ENCODE measurements around the gene NKX1-1. TPM values are rescaled to one million over a fixed set of nuclear protein-coding genes. Genes with fewer than 3 reads are reported as not detected.
A peak's percentile ranks its signal among the peaks of the same experiment; 100 is the strongest.

The NKX1-1 gene
- total and polyA plus RNA-seq, 5 donors from 2014 or later = not detected

GRCh38 chr4:1366371-1367229 lies 39.6 kb downstream of the NKX1-1 start:
- H3K4me3 Mint-ChIP-seq = no peak overlapping the region
- peaks cover 0 to 2% (median 0%) of the 10 kb centered on the region in 4 donors for H3K4me1 Mint-ChIP-seq
- Histone ChIP-seq H3K4me1 (ENCODE audit: control insufficient read depth, insufficient read depth, low read length, poor library complexity, severe bottlenecking) (no peaks in the 10 kb centered on the region), H3K36me3 (ENCODE audit: control insufficient read depth, insufficient read depth, low read length) (peaks cover 8% of the 10 kb centered on the region), H3K27ac (ENCODE audit: insufficient read depth, low read length, poor library complexity, severe bottlenecking) (no peak overlapping the region), H3K27me3 (ENCODE audit: control insufficient read depth, insufficient read depth, low read length) (no peaks in the 10 kb centered on the region), H3K4me3 (ENCODE audit: low read depth, low read length) (no peak overlapping the region), H3K9me3 (ENCODE audit: control insufficient read depth in 2 of 2, low read length in 2 of 2) (no peaks in the 10 kb centered on the region)
- no peaks in the 10 kb centered on the region for H3K27me3 Mint-ChIP-seq
- no peak overlapping the region for H3K27ac Mint-ChIP-seq
- DNase-seq = no peak
- H3K36me3 Mint-ChIP-seq = peaks cover 16% of the 10 kb centered on the region
- no peak for ATAC-seq (ENCODE audit: low read depth in 2 of 2)
- peaks cover 0 to 3% (median 0%) of the 10 kb centered on the region in 7 donors for H3K9me3 Mint-ChIP-seq

DNA sequence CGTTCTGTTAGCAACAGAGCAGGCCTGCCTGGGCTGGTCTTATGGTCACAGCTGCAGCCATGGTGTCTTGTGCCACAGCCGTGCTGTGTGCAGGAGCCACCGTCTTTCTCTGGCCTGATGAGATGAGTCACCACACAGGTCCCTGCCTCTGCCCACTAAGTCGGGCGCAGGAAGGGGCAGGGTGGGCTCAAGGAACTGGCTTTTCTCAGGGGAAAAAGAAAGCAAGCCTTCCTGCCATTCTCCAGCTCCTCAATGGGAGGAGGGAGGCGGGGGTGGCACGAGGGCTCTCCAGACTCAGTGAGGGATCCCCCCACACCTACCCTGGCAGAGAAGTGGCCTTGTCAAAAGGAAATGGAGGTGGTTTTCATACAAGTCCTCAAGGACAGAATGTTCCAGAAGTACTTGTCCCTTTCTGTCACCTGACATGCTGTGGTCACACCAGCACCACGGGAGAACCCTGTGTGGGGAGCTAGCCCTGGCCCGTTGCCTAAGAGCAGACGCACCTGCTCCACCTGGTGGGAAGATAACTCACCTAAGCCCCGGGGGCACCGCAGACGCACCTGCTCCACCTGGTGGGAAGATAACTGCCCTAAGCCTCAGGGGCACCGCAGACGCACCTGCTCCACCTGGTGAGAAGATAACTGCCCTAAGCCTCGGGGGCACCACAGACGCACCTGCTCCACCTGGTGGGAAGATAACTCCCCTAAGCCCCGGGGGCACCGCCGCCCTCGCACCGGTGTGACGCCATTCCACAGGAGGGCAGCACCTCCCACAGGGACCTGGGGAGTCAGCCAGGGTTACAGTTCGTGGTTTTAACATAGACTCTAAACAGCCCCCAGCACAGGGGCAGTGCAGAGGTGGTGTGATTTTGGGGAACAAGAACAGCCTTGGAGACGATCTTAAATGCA lies 40.7 kb downstream of the NKX1-1 start:
- H3K9me3 ChIP-seq (ENCODE audit: control insufficient read depth in 2 of 2, low read length in 2 of 2) = no peaks in the 10 kb centered on the region
- no peak overlapping the region for H3K4me3 ChIP-seq (ENCODE audit: low read depth, low read length)
- Mint-ChIP-seq H3K4me1 (peaks cover 0 to 2% (median 0%) of the 10 kb centered on the region in 4 donors), H3K27me3 (no peaks in the 10 kb centered on the region), H3K4me3 (no peak overlapping the region), H3K9me3 (peaks cover 0 to 3% (median 0%) of the 10 kb centered on the region in 7 donors), H3K27ac (no peak overlapping the region), H3K36me3 (peaks cover 8% of the 10 kb centered on the region)
- DNase-seq = no peak
- H3K36me3 ChIP-seq (ENCODE audit: control insufficient read depth, insufficient read depth, low read length) = peaks cover 2% of the 10 kb centered on the region
- no peaks in the 10 kb centered on the region for H3K4me1 ChIP-seq (ENCODE audit: control insufficient read depth, insufficient read depth, low read length, poor library complexity, severe bottlenecking)
- ATAC-seq (ENCODE audit: low read depth in 2 of 2) = no peak
- H3K27me3 ChIP-seq (ENCODE audit: control insufficient read depth, insufficient read depth, low read length) = no peaks in the 10 kb centered on the region
- H3K27ac ChIP-seq (ENCODE audit: insufficient read depth, low read length, poor library complexity, severe bottlenecking) = no peak overlapping the region

DNA sequence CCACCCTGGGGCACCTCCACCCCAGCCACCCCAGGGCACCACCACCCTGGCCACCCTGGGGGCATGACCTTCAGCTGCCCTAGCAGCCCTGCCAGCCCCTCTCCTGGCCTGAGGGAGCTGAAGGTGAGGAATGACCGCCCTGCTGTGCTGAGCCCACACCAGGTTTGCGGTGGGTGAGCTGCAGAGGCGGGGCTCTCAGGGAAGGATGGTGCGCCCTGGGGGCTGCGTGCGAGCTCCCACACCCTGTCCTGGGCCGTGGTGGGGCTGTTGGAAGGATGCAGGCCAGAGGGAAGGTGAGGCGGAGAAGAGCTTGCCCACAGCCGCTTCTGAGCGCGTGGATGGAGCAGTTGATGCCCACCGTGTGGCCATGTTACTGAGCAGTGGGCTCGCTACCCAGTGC lies 41.5 kb downstream of the NKX1-1 start:
- ATAC-seq (ENCODE audit: low read depth in 2 of 2) (no peak), DNase-seq (no peak)
- Histone ChIP-seq H3K36me3 (ENCODE audit: control insufficient read depth, insufficient read depth, low read length) (peaks cover 2% of the 10 kb centered on the region), H3K27me3 (ENCODE audit: control insufficient read depth, insufficient read depth, low read length) (no peaks in the 10 kb centered on the region), H3K27ac (ENCODE audit: insufficient read depth, low read length, poor library complexity, severe bottlenecking) (no peak overlapping the region), H3K9me3 (ENCODE audit: control insufficient read depth in 2 of 2, low read length in 2 of 2) (no peaks in the 10 kb centered on the region), H3K4me1 (ENCODE audit: control insufficient read depth, insufficient read depth, low read length, poor library complexity, severe bottlenecking) (no peaks in the 10 kb centered on the region), H3K4me3 (ENCODE audit: low read depth, low read length) (no peak overlapping the region)
- Mint-ChIP-seq H3K27ac (no peak overlapping the region), H3K9me3 (peaks cover 0 to 3% (median 0%) of the 10 kb centered on the region in 7 donors), H3K4me3 (no peak overlapping the region), H3K36me3 (peaks cover 4% of the 10 kb centered on the region), H3K4me1 (peaks cover 0 to 2% (median 0%) of the 10 kb centered on the region in 4 donors), H3K27me3 (no peaks in the 10 kb centered on the region)

DNA sequence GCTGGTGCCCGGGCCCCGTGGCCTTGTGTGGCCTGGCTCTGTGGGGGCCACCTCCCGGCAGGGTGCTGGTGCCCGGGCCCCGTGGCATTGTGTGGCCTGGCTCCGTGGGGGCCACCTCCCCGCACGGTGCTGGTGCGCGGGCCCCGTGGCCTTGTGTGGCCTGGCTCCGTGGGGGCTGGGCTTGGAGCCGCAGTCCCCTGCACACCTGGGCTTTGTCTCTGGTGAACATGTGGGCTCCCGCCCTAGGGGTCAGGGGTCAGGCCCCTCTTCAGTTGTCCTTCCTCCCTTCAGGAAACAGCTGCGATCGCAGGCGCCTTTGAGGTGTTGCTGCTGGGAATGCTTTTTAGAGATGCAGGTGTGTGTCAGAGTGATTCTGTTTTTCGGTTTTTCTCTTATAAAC lies 42.0 kb downstream of the NKX1-1 start:
- Mint-ChIP-seq H3K27me3 (no peaks in the 10 kb centered on the region), H3K9me3 (no peaks in the 10 kb centered on the region), H3K4me3 (no peak overlapping the region), H3K27ac (no peak overlapping the region), H3K4me1 (peaks cover 0 to 2% (median 0%) of the 10 kb centered on the region in 4 donors), H3K36me3 (no peaks in the 10 kb centered on the region)
- no peak for DNase-seq
- Histone ChIP-seq H3K36me3 (ENCODE audit: control insufficient read depth, insufficient read depth, low read length) (peaks cover 3% of the 10 kb centered on the region), H3K27ac (ENCODE audit: insufficient read depth, low read length, poor library complexity, severe bottlenecking) (no peak overlapping the region), H3K4me1 (ENCODE audit: control insufficient read depth, insufficient read depth, low read length, poor library complexity, severe bottlenecking) (no peaks in the 10 kb centered on the region), H3K27me3 (ENCODE audit: control insufficient read depth, insufficient read depth, low read length) (no peaks in the 10 kb centered on the region), H3K9me3 (ENCODE audit: control insufficient read depth in 2 of 2, low read length in 2 of 2) (no peaks in the 10 kb centered on the region), H3K4me3 (ENCODE audit: low read depth, low read length) (no peak overlapping the region)
- ATAC-seq (ENCODE audit: low read depth in 2 of 2) = no peak

DNA sequence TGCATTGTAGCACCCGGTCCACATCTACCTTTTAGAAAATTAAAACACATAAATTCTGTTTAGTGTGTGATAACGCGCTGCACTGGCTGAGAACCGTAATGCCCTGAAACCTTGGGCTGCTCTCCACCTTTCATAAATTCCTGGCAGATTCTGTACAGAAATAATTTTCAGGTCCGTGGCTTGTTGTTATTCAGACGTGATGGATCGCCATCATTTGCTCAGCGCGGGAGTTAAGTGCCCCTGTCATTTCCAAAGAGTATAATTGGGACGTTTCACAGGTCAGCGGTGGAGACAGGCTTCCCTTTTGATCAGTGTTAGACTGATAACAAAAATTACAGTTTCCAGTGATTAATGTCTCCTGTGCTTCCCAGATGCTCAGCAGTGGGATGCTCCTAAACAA lies 42.7 kb downstream of the NKX1-1 start:
- Mint-ChIP-seq H3K27ac (peak overlapping the region in 1 of 3 donors; percentile 68), H3K36me3 (no peaks in the 10 kb centered on the region), H3K9me3 (no peaks in the 10 kb centered on the region), H3K4me1 (peaks cover 0 to 2% (median 0%) of the 10 kb centered on the region in 4 donors), H3K4me3 (no peak overlapping the region), H3K27me3 (no peaks in the 10 kb centered on the region)
- ATAC-seq (ENCODE audit: low read depth in 2 of 2) (no peak), DNase-seq (no peak)
- no peaks in the 10 kb centered on the region for H3K27me3 ChIP-seq (ENCODE audit: control insufficient read depth, insufficient read depth, low read length)
- peaks cover 10% of the 10 kb centered on the region for H3K36me3 ChIP-seq (ENCODE audit: control insufficient read depth, insufficient read depth, low read length)
- H3K9me3 ChIP-seq (ENCODE audit: control insufficient read depth in 2 of 2, low read length in 2 of 2) = no peaks in the 10 kb centered on the region
- no peak overlapping the region for H3K4me3 ChIP-seq (ENCODE audit: low read depth, low read length)
- H3K4me1 ChIP-seq (ENCODE audit: control insufficient read depth, insufficient read depth, low read length, poor library complexity, severe bottlenecking) = no peaks in the 10 kb centered on the region
- no peak overlapping the region for H3K27ac ChIP-seq (ENCODE audit: insufficient read depth, low read length, poor library complexity, severe bottlenecking)

- H3K9me3 ChIP-seq (ENCODE audit: control insufficient read depth in 2 of 2, low read length in 2 of 2) = no peaks in the 10 kb centered on the region
- no peak for DNase-seq
- H3K27me3 ChIP-seq (ENCODE audit: control insufficient read depth, insufficient read depth, low read length) = no peaks in the 10 kb centered on the region
- peaks cover 8% of the 10 kb centered on the region for H3K36me3 ChIP-seq (ENCODE audit: control insufficient read depth, insufficient read depth, low read length)
- Mint-ChIP-seq H3K27me3 (no peaks in the 10 kb centered on the region), H3K4me3 (no peak overlapping the region), H3K27ac (no peak overlapping the region), H3K36me3 (no peaks in the 10 kb centered on the region), H3K4me1 (peaks cover 0 to 2% (median 0%) of the 10 kb centered on the region in 4 donors), H3K9me3 (no peaks in the 10 kb centered on the region)
- no peak overlapping the region for H3K27ac ChIP-seq (ENCODE audit: insufficient read depth, low read length, poor library complexity, severe bottlenecking)
- no peak overlapping the region for H3K4me3 ChIP-seq (ENCODE audit: low read depth, low read length)
- no peak for ATAC-seq (ENCODE audit: low read depth in 2 of 2)
- no peaks in the 10 kb centered on the region for H3K4me1 ChIP-seq (ENCODE audit: control insufficient read depth, insufficient read depth, low read length, poor library complexity, severe bottlenecking)
Measured at GRCh38 chr4:1362521-1362920, 43.7 kb downstream of the NKX1-1 start.

DNA sequence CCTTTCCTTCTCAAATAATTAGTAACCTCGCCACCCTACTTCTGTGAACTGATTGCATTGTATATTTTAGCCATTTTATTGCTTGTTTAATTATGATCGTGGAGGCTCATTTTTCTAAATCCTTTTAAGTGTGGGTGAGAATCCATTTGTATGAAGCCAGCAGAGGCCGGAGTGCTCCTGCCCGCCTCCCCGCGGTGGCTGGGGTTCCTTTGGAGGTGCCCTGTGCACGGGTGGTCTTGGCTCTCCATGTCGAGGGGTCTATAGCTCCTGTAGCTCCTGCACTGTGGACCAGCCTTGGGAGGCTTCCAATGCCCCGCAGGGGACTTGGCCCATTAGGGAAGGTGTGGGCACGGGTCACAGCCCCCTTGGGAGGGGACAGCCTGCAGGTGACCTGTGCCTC lies 44.2 kb downstream of the NKX1-1 start:
- H3K4me1 ChIP-seq (ENCODE audit: control insufficient read depth, insufficient read depth, low read length, poor library complexity, severe bottlenecking) = no peaks in the 10 kb centered on the region
- no peaks in the 10 kb centered on the region for H3K9me3 ChIP-seq (ENCODE audit: control insufficient read depth in 2 of 2, low read length in 2 of 2)
- no peak overlapping the region for H3K4me3 Mint-ChIP-seq
- peaks cover 0 to 2% (median 0%) of the 10 kb centered on the region in 4 donors for H3K4me1 Mint-ChIP-seq
- no peak overlapping the region for H3K27ac ChIP-seq (ENCODE audit: insufficient read depth, low read length, poor library complexity, severe bottlenecking)
- H3K27ac Mint-ChIP-seq = peak overlapping the region in 1 of 3 donors; percentile 38
- no peaks in the 10 kb centered on the region for H3K36me3 Mint-ChIP-seq
- no peaks in the 10 kb centered on the region for H3K27me3 ChIP-seq (ENCODE audit: control insufficient read depth, insufficient read depth, low read length)
- no peak for ATAC-seq (ENCODE audit: low read depth in 2 of 2)
- DNase-seq = no peak
- no peaks in the 10 kb centered on the region for H3K27me3 Mint-ChIP-seq
- no peak overlapping the region for H3K4me3 ChIP-seq (ENCODE audit: low read depth, low read length)
- H3K36me3 ChIP-seq (ENCODE audit: control insufficient read depth, insufficient read depth, low read length) = peaks cover 8% of the 10 kb centered on the region
- H3K9me3 Mint-ChIP-seq = no peaks in the 10 kb centered on the region

Data from CD4-positive, CD25-positive, alpha-beta regulatory T cell (primary cell).